Karpas-422 (cell line): ENCODE results near the gene GNPDA2. TPM values are rescaled to one million over a fixed set of nuclear protein-coding genes. Genes with fewer than 3 reads are reported as not detected.

Source experiments
- DNase-seq: peaks from one replicate; pipeline ENCODE4 v3.0.0-alpha.2; 2015
- H2AFZ ChIP-seq: fragments of 200-600 bp; sonication (generic); 2 replicates; pipeline ENCODE4 v1.6.1; 2014; ENCODE audit warnings: antibody characterized with exemption, low read length, mixed read lengths
- H3K27ac ChIP-seq: fragments of 200-600 bp; sonication (generic); 2 replicates; pipeline ENCODE4 v1.5.1; 2014; ENCODE audit warnings: mild to moderate bottlenecking, low read length, moderate library complexity
- H3K27me3 ChIP-seq: fragments of 200-600 bp; sonication (generic); 2 replicates; pipeline ENCODE4 v1.6.1; 2014; ENCODE audit warnings: low read length, mixed read lengths
- H3K36me3 ChIP-seq: fragments of 200-600 bp; sonication (generic); 2 replicates; pipeline ENCODE4 v1.6.1; 2014; ENCODE audit warnings: low read length, mixed read lengths; ENCODE audit not compliant: insufficient read depth
- H3K4me1 ChIP-seq: fragments of 200-600 bp; sonication (generic); 2 replicates; pipeline ENCODE4 v1.6.1; 2014; ENCODE audit warnings: mild to moderate bottlenecking, low read length, mixed read lengths
- H3K4me2 ChIP-seq: fragments of 200-600 bp; sonication (generic); 2 replicates; pipeline ENCODE4 v1.6.1; 2014; ENCODE audit warnings: low read length, low read depth, mild to moderate bottlenecking; ENCODE audit not compliant: poor library complexity, severe bottlenecking
- H3K4me3 ChIP-seq: fragments of 200-600 bp; sonication (generic); 2 replicates; pipeline ENCODE4 v1.5.1; 2014; ENCODE audit warnings: mild to moderate bottlenecking, antibody characterized with exemption, low read length, mixed read lengths
- H3K79me2 ChIP-seq: fragments of 200-600 bp; sonication (generic); 2 replicates; pipeline ENCODE4 v1.6.1; 2014; ENCODE audit warnings: mild to moderate bottlenecking, low read length, mixed read lengths
- H3K9ac ChIP-seq: fragments of 200-600 bp; sonication (generic); 2 replicates; pipeline ENCODE4 v1.6.0; 2014; ENCODE audit warnings: low read length
- H3K9me2 ChIP-seq: fragments of 200-600 bp; sonication (generic), shearing (Covaris generic); replicated peaks from 2 replicates; pipeline ENCODE4 v1.6.0; 2014; ENCODE audit warnings: mild to moderate bottlenecking, low read length, moderate library complexity; ENCODE audit not compliant: insufficient read depth
- H3K9me3 ChIP-seq: fragments of 300-700, 200-600 bp; sonication (generic); 2 replicates; pipeline ENCODE4 v1.6.1; 2014; ENCODE audit warnings: low read length, mixed read lengths
- H4K20me1 ChIP-seq: fragments of 200-600 bp; sonication (generic); 2 replicates; pipeline ENCODE4 v1.6.1; 2014; ENCODE audit warnings: mild to moderate bottlenecking, antibody characterized with exemption, low read length, low read depth; ENCODE audit not compliant: insufficient read depth
- total RNA-seq: library from RNA; depleted of rRNA; stranded (reverse); fragments of >200 nt; shearing (Covaris generic); gene quantifications from 2 replicates; pipeline ENCODE4 v1.2.3, GENCODE V29; 2014; ENCODE audit warnings: low replicate concordance; rRNA removed

The GNPDA2 gene
- total RNA-seq, 1 experiment from 2014 or later: 30.1 TPM

GRCh38 chr4:44660396-44660795 is 66.0 kb downstream of the GNPDA2 start:
- DNase-seq: no peak
- no peaks in the 10 kb centered on the region for H3K9me2 ChIP-seq
- no peaks in the 10 kb centered on the region for H3K27me3 ChIP-seq
- H3K4me3 ChIP-seq: no peak overlapping the region
- H3K4me1 ChIP-seq: no peaks in the 10 kb centered on the region
- H3K36me3 ChIP-seq: no peaks in the 10 kb centered on the region
- no peak overlapping the region for H2AFZ ChIP-seq
- no peak overlapping the region for H3K4me2 ChIP-seq
- no peak overlapping the region for H3K9ac ChIP-seq
- no peaks in the 10 kb centered on the region for H4K20me1 ChIP-seq
- no peaks in the 10 kb centered on the region for H3K79me2 ChIP-seq
- no peak overlapping the region for H3K27ac ChIP-seq
- H3K9me3 ChIP-seq: no peaks in the 10 kb centered on the region

DNA sequence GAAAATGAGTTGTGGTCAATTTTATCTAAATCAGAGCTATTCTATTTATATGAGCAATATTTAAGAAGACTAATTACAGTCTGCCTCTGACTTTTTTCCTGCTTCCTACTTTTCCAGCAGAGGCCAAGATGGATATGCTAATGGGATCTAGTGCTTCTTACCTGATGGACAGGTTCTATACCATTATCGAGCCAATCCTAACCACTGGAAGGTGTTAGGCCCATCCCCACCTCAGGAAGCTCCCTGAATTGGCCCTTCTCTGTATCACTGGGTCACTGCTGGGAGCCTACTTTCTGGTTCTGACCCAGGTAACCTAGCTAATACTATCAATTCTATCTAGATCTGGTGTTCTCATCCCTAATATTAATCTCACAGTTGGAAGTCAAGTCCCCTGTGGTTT is 74.4 kb downstream of the GNPDA2 start:
- DNase-seq: no peak
- no peaks in the 10 kb centered on the region for H4K20me1 ChIP-seq
- H3K4me1 ChIP-seq: no peaks in the 10 kb centered on the region

More for the DNA sequence above, 74.4 kb downstream of the GNPDA2 start:
- no peak overlapping the region for H3K4me2 ChIP-seq
- H3K79me2 ChIP-seq: no peaks in the 10 kb centered on the region
- no peak overlapping the region for H2AFZ ChIP-seq
- no peaks in the 10 kb centered on the region for H3K27me3 ChIP-seq
- H3K36me3 ChIP-seq: no peaks in the 10 kb centered on the region
- H3K4me3 ChIP-seq: no peak overlapping the region
- H3K9me3 ChIP-seq: no peaks in the 10 kb centered on the region
- no peak overlapping the region for H3K27ac ChIP-seq
- no peaks in the 10 kb centered on the region for H3K9me2 ChIP-seq
- H3K9ac ChIP-seq: no peak overlapping the region

Other genes with a start within 250 kb of the GNPDA2 start
- not detected in 2 replicates for gene YIPF7, start 74.9 kb downstream of the GNPDA2 start, total RNA-seq
- 13.5 and 20.5 TPM in 2 replicates for gene GUF1, start 48.1 kb downstream of the GNPDA2 start, total RNA-seq